Fibroblast of peridontal ligament (primary cell): Measurements from ENCODE around the gene DLG2.

Experiments
- DNase-seq: peaks from one replicate; pipeline ENCODE4 v3.0.0-alpha.2; 2010; ENCODE audit errors: extremely low read depth

Gene DLG2

GRCh38 chr11:83410605-83411565, 2216.3 kb downstream of the DLG2 start:
- DNase-seq = no peak

DNA sequence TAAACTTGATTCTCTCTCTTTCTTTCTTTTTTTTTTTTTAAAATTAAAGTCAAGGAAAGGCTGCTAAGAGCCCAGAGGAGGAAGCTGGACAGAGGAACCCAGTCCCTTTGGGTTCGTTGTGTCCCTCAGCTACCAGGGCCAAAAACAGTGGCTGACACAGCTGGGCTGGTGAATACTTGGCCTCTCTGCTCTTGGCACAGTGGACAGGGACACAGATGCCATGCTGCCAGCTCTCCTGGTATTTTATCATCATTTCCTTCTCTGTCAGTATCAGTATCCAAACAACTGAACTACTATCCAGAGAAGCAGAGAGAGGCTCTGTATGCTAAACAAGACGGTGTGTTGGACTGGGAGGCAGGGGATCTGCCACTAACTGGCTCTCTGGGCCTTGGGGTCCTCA, 2217.3 kb downstream of the DLG2 start:
- DNase-seq = no peak

- no peak for DNase-seq
Observed at GRCh38 chr11:83409476-83409875, 2217.7 kb downstream of the DLG2 start.

GRCh38 chr11:83408946-83409345, 2218.2 kb downstream of the DLG2 start:
- DNase-seq = no peak
